Left ventricle myocardium superior (tissue), 1 donor: ENCODE results near the gene ULBP2. TPM values are rescaled to one million over a fixed set of nuclear protein-coding genes. Genes with fewer than 3 reads are reported as not detected.
"Not testable (repeated sequence)": the region's sequence is repeated elsewhere in the genome, so short reads cannot be mapped to it uniquely, and the experiment has no call there.

ENCODE experiments used
- ATAC-seq: fragments of 200-7000 bp; cut with Tn5 transposase; one replicate; pipeline ENCODE4 v1.9.1; 2020; ENCODE audit warnings: mild to moderate bottlenecking, moderate library complexity
- DNase-seq: peaks from one replicate; pipeline ENCODE4 v3.0.0-alpha.2; 2020
- intact Hi-C: fragments of 100-400 bp; cut with micrococcal nuclease; formaldehyde crosslinking; loops from one replicate; pipeline ENCODE4 v1.11.0; 2022
- total RNA-seq: library from RNA; stranded (reverse); fragmentation: NEBNext Ultra II Directional; extraction: Animal tissue kit (Norgen Biotek cat#: 25700); gene quantifications from one replicate; pipeline ENCODE4 v1.2.1, GENCODE V29; 2021
- donor health status: DM: no; HTN: yes; CAD: no; lungs with severe emphysema.

ULBP2 gene
- total RNA-seq, 1 donor from 2014 or later: 0.84 TPM

DNA sequence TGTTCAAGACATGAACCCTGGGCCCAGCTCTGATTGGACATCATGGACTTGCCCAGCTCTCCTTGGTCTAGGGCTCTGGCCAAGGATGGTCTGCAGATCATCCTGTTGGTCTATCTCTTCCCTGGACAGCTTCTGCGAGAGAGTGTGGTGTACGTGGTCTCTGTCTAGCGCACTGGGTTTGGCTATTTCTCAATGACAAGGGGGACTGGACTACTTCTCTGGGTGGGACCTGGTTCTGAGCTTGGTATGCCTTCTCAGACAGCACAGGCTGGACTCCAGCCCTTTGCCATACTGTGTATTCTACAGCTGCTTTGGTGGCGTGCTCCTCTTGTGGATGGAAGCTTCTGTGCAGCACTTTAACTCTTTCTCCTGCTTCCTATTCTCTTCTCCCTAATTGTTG is 35.4 kb upstream of the ULBP2 start:
- DNase-seq (no peak), ATAC-seq (no peak)
- intact Hi-C loops: no loop called here

DNA sequence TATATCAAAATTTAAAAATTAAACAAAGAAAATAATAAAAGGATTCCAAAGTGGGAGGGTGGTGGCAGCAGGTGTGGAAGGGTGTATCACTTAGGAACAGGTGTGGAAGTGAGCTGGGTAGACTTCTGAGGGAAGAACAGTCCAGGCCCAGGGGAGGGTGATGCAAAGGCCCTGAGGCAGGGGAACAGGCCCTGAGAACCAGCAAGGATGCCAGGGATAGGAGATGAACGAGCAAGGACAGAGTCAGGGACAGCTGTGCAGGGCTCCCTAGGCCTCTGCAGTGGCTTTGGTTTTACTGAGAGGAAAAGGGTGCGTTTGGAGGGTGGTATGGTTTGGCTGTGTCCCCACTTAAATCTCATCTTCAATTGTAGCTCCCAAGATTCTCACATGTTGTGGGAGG is 34.5 kb upstream of the ULBP2 start:
- DNase-seq: no peak
- intact Hi-C loops: no loop called here
- no peak for ATAC-seq

DNA sequence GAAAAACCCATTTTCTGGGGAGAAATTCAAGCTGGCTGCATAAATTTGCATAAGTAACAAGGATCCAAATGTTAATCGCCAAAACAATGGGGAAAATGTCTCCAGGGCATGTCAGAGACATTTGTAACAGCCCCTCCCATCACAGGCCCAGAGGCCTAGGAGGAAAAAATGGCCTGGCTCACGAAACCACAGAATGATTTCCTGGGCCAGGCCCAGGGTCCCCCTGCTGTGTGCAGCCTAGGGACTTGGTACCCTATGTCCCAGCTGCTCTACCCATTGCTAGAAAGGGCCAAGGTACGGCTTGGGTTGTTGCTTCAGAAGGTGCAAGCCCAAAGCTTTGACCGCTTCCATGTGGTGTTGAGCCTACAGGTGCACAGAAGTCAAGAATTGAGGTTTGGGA is 33.3 kb upstream of the ULBP2 start:
- intact Hi-C loops, ATAC-seq, DNase-seq: not testable (repeated sequence)

DNA sequence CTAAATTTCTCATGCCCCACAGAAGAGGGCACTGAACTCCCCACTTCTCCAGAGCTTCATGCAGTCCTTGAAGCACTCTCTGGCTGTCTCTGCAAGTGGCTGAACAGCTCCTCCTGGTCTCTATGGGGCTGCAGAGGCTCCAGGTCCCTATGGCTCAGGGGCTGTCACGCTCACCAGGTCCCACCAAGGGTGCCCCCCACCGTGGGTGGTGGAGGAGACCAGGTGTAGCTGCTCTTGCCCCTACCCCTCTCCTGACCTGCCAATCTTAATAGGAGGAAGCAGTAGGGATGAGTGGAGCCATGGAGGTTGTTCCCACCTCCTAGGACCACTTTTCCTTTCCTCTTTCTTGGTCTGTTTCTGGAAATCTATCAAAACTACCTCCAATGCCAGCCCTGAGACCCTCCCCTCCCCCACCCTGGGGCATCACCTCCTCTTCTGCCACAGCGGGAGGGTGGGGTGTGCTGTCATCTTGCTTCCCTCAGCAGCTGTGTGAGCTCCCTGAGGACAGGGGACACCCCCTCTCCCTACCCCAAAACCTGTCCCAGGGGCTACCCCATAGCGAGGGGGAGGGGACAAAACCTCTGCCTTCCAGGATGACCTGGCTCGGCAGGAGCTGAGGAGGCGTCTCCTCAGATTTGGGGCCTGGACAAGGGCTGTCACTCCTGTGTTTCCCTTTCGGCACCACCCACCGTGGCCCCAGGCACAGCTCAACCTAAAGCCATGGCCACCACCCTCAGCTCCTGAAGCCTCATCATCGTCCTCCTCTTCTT is 31.9 kb upstream of the ULBP2 start:
- no peak for ATAC-seq
- intact Hi-C loops: no loop called here
- no peak for DNase-seq

DNA sequence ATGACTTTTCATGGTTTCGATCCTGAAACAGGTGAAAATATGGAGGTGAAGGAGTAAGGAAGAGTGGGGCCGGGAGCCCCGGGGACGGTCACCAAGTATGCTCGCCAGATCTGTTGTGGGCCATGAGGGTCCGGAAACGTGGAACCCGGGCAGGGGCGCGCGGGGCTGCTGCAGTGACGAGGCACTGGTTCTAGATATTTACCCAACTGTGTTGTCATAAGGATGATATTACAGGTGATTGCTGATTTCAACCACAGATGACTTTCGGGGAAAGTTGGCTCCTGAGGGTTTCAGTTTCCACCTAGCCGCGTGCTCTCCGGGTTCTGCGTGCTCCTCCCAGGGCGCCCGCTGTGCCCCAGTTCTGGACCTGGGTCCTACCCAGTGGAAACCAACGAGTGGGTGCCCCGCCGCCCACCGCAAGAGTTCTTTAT is 31.1 kb upstream of the ULBP2 start:
- intact Hi-C loops: no loop called here
- DNase-seq: no peak

DNA sequence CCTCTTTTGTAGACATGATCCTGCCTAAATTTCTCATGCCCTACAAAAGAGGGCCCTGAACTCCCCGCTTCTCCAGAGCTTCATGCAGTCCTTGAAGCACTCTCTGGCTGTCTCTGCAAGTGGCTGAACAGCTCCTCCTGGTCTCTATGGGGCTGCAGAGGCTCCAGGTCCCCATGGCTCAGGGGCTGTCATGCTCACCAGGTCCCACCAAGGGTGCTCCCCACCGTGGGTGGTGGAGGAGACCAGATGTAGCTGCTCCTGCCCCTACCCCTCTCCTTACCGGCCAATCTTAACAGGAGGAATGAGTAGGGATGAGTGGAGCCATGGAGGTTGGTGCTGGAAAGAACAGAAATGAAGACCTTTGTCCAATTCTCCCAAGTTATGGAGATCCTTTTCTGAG is 29.1 kb upstream of the ULBP2 start:
- ATAC-seq, intact Hi-C loops, DNase-seq: not testable (repeated sequence)

More for the DNA sequence above, 31.1 kb upstream of the ULBP2 start:
- ATAC-seq: no peak

DNA sequence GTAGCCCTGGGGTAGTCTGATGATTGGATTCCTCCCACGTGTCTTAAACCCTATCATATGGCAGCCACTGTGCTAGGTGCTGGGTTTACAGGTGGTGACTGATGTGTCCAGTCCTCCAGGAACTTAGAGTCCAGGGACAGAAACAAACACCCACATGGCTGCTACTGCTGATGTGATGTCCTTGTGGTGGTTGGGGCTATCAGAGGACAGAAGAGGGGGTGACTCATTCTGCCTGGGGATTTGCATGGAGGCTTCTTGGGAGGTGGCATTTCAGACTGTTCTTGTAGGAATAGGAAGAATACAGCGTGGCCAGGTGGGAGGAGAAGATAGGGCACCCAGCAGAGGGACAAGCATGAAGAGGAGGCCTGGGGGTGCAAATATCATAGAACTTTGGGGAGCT is 28.7 kb upstream of the ULBP2 start:
- intact Hi-C loops: no loop called here
- ATAC-seq: no peak
- DNase-seq: no peak

DNA sequence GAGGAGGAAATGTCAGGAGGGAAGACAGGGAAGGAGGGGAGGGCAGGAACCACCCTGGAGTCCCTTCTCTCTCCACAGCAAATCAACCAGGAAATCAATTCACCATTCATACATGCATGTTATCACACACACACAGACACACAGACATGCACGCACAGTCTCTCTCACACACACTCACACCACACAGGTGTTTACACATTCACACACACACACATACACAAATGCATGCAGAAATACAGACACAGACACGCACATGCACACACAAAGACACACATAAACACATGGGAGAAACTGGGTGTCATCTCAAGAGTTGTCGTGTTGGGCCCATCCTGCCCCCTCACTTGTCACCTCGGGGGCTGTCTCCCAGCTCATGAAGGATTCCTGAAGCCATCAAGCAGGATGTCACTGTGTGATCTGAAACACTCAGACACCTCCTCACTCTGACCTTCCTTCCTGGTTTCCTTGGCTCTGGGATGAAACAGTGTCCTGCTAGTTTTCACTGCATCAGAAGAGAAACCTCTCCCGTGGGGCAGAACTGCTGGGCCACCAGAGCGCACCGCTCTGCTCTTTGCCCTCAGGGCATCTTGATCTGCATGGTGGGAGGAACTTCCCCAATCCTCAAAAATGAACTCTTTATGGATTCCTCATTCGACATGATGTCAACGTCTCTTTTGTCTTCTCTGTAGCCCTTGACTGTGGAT is 28.1 kb upstream of the ULBP2 start:
- ATAC-seq: no peak
- intact Hi-C loops: no loop called here
- DNase-seq: no peak

DNA sequence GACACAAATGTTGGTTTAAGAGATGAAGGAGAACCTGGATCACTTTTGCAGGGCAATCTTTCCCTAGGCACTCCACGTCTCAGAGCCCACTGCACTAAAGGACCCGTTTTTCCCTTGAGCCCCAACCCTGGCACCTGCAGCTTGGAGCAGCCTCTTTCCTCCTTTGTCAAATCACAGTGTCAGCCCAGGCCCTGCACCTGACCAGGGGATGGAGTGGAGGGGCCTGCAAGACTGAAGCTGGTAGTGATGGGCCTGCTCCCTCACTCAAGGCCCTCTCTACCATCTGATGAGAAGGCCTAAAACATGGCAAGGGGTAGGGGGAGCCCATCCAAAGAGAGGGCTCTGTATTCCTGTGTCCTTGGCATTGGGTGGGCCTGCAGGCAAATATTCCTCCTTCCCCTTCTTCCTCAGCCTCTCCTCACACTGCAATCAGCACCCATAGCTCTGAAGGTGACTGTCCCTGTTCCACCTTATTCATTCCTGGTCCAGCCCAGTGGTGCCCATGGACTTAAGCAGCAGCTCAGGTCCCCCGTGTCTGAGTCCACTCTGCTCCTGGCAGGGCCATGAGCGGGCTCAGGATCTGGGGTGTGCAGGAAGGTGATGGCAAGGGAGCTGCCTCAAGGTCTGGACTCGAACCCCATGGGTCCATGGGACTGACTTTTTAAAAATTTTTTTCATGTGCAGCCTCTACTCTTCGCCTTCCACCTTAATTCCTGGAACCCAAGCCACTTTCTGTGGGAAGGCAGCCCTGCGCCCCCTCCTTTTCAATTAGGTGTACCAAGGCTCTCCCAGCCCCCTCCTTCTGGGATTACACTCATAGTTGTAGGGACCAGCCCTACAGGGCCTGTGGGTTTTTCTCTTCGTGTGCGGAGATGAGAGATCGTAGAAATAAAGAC is 25.6 kb upstream of the ULBP2 start:
- DNase-seq: no peak
- ATAC-seq: no peak
- intact Hi-C loops: no loop called here

DNA sequence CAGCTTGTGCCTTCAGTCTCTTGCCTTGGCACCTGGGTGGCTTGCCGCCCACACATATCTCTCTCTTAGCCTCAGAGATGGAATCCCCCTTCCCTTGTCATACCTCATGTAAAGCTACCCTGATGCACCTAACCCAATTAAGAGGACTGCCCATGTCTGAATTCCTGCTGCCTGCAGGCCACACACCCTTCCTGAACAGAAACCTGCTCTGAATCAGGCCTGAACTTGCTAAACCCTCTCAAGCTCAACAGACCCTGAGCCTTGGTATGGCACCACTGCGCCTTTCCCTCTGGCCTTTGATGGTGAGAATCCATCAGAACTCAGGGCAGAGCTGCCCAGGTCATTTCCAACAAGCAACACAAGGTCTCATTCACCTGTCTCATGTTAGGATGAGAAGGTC is 24.1 kb upstream of the ULBP2 start:
- ATAC-seq (no peak), DNase-seq (no peak)
- intact Hi-C loops: no loop called here

DNA sequence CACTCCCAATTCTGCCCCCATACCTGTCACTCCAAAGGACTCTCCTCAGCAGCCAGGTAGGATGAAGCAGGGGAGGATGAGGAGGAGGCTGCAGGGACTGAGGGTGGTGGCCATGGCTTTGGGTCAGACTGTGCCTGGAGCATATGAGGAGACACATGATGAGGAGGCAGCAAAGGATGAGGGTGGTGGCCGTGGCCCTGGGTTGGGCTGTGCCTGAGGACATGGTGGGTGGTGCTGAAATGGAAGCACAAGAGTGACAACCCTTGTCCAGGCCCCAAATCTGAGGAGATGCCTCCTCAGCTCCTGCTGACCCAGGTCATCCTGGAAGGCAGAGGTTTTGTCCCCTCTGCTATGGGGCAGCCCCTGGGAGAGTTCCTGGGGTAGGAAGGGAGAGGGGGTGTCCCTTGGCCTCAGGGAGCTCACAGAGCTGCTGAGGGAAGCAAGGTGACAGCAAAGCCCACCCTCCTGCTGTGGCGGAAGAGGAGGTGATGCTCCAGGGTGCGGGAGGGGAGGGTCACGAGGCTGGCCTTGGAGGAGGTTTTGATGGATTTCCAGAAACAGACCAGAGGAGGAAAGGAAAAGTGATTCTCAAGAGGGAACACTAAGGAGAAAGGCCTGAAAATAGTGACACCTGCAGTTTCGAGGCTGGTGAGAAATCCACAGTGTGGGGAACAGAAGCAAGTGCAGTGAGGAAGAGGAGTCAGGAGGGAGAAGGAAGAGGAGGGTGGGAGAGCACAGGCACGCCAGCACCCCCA is 23.5 kb upstream of the ULBP2 start:
- intact Hi-C loops: no loop called here
- DNase-seq (no peak), ATAC-seq (no peak)

DNA sequence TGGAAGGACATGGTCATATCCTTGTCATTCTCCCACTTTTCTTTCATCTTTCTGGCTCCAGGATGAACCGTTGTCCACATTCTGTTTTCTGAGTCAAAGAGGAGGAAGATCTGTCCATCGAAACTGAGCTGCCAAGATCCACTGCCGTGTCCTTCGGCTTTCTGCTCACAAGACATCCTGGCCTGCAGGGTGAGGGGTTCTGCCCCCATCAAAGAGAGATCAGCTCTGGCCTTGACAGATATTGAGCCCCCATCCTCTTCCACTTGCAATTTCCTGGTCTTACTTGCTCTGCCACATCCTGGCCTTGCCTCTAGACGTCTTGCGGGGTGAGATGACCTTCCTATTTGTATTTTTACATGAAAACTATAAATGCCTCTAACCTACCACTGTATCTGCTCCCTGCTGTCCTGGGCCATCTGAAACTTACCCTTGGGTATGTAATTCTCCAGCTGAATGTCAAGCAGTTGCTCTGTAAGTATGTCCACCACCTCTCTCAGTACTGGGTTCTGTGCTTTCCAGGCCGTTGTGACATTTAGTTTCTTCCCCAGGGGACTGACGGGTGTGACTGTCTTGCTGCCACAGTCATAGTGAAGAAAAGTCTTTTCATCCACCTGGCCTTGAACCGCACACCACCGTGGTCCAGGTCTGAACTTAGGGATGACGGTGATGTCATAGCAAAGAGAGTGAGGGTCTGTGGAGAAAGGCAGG is 22.5 kb upstream of the ULBP2 start:
- intact Hi-C loops, ATAC-seq, DNase-seq: not testable (repeated sequence)

DNA sequence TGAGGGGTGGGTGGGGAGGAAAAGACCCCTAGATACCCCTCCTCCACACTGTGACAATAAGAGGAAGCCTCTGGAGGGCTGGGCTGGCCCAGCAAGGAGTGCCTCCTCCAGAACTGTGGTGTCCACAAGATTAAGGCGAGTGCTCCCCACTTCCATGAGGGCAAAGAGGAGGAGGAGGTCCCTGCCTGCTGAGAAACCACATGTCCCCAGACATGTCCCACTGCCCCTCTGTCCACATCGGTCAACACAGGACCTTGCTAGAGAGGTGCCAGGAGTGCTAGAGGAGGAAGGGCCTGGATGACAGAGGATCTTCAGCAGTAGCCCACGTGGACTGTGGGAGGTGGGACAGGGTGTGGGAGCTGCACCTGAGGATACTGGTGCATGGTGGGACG is 22.0 kb upstream of the ULBP2 start:
- DNase-seq: no peak
- intact Hi-C loops: no loop called here
- no peak for ATAC-seq

DNA sequence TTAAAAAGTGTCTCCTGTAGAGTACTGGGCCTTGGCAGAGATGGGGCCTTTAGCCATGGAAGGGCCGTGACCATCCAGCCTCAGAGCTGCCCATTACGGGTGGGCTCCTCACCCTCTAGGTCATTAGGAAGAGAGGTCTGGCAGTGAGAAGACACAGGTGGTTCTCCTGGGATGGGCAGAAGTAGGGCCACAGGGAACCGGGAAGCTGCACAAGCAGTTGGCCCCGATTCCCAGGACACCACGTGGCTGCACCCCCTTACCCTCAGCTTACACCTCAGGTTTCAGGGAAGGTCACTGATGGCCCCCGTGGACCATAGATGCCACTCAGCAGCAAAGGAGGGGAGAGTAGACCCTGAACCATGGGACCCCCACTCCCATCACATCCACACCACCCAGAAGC is 20.5 kb upstream of the ULBP2 start:
- ATAC-seq: no peak
- intact Hi-C loops: no loop called here

DNA sequence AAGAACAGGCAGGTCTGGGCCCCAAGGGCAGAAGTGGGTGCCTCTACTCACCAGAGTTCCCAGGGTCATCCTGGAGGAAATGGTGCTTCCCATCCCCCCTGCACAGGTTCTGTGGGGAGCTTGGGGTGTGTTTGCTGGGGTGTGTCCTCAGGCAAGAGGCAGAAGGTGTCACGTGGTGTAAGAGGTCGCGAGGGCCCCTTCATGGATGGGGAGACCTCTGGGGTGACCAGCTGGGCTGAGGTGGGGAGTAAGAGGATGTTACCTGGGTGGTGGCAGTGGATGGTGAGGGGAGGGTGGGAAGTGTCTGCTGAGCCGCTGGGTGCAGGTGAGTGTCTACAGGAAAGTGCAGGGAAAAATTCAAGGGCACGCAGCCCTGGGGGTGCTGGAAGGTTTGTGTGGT is 19.7 kb upstream of the ULBP2 start:
- DNase-seq, ATAC-seq, intact Hi-C loops: not testable (repeated sequence)

More for the DNA sequence above, 20.5 kb upstream of the ULBP2 start:
- no peak for DNase-seq

DNA sequence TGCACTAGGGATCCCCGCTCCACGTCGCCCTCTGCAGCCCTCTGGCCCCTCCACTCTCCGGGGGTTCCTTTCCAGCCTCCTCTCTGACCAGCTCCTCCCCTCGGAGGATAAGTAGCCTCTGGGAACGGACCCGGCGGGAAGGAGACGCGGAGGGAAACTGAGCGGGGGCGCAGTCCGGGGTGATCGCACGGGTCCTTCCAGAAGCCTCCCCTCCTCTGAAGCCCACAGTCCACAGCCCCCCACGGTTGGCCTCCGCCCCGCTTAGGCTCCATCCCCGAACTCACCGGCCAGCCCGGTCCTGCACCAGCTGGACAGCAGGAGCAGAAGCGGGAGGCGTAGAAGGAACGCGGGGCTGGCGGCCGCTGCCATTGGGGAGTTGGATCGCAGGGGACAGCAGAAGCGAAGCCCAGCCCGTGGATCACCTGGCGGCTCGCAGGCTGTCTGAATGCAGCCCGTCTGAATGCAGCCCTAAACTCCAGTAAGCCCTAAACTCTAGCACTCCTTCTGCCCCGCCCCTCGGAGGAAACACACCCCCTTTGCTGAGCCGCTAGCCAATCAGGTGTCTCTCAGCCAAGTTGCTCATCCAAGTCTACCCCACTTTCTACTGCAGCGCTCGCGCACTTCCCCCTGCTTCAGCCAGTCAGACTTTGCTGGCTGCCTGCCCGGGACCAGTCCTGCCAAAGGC is 19.0 kb upstream of the ULBP2 start, which contains the start of gene RAET1G:
TSS of gene RAET1G (minus strand) at position 480 of the 685 bp plus-strand sequence. CDS start at position 369, 111 bp downstream.
- peak; percentile 92 for DNase-seq
- peak; percentile 86 for ATAC-seq
- intact Hi-C loops: no loop called here

DNA sequence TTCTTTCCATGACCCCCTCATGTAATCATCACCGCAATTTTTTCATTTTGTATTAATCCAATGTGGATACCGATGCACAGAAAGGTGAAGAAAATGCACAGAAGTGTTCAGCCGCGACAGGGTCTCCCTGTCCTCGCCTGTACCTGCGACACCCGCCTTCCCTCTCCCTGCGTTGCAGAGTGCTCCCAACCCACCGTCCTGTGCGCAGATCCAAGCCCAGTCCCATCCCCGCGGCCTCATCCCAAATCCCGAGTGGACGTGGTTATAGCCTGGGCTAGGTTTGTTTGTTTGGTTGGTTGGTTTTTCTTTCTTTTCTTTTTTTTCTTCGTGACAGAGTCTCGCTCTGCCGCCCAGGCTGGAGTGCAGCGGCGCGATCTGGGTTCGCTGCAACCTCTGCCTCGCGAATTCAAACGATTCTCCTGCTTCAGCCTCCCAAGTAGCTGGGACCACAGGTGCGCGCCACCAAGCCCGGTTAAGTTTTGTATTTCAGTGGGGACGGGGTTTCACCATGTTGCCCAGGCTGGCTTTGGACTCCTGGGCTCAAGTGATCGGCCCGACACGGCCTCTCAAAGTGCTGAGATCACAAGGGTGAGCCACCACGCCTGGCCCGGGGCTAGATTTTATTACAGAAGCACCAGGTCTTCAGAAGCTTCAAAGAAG is 18.4 kb upstream of the ULBP2 start:
- no peak for DNase-seq
- ATAC-seq: no peak

More for the DNA sequence above, 18.4 kb upstream of the ULBP2 start:
- intact Hi-C loops: no loop called here
